CD4-positive, alpha-beta T cell treated with Interleukin-21 for 1 hour (primary cell): ENCODE measurements around the gene EED.
"Not testable (repeated sequence)": the region's sequence is repeated elsewhere in the genome, so short reads cannot be mapped to it uniquely, and the experiment has no call there.

Experiments
- DNase-seq: peaks from one replicate; pipeline ENCODE4 v3.0.0-alpha.2; 2020

Gene EED

DNA sequence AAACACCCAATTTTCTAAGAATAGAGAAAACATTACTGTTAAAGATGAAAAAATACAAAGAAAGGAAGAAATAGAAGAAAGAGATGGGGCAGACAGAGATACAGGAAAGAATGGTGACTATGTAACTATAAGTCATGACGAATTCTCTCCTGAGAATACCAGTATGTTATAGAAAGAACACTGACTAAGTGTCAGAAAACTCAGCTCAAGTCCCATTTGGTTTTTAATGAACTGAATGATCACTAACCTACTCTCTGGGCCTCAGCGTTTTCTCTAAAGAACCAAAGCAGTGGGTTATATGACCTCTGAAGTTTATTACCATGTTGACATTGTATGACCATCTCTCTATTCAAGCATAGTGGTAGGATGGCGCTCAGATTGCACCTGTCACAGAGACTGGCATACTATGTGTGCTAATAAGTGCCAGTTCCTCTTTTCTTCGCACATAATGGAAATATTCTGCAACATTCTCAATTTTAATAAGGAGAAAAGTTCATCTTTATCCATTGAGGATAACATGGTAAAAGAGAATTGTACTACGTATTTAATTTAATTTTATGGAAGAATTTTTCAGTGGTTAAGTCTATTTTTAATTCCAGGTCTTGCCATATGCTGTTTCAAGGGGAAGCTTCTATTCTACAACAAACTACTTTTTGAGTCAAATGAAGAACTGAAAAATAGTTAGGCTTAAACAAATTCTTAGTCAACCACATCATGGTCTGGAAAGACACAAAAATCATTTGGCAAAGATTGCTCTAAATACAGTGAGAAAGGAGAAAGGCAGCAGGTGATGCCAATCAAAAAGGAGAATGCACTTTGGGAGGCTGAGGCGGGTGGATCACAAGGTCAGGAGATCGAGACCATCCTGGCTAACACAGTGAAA is 25.0 kb upstream of the EED start:
- DNase-seq, result no peak

DNA sequence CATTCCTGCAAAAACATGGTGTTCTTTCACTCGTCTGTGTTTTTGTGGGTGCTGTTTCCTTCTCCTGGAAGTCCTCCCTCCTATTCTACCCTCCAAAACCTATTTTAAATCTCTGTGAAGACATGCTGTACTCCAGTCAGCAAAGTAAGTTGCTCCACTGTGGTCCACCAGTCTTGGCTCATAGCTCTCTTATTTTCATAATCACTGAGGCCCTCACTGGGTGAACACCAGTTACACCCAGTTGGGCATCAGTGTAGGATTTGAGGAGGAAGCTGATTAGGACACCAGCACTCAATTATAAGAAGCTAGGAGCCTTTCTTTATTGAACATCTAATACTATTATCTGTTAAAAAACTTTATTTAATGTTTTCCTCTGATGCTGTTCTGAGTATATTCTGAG is 23.9 kb upstream of the EED start:
- DNase-seq, result no peak

DNA sequence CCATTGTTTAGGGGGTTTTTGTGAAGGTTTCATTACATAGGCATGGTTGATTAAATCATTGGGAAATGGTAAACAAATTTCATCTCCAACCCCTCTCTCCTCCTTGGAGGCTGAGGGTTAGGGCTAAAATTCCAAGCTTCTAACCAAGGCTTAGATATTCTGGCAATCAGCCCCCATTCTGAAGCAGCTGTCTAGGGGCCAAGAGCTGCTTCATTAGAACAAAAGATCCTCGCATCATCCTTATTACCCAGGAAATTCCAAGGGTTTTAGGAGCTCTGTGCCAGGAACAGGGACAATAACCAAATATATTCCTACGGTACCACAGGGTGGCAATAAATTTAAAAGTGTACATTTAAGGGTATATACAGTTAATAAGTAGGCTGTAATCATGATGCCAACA is 22.5 kb upstream of the EED start:
- DNase-seq, result no peak

DNA sequence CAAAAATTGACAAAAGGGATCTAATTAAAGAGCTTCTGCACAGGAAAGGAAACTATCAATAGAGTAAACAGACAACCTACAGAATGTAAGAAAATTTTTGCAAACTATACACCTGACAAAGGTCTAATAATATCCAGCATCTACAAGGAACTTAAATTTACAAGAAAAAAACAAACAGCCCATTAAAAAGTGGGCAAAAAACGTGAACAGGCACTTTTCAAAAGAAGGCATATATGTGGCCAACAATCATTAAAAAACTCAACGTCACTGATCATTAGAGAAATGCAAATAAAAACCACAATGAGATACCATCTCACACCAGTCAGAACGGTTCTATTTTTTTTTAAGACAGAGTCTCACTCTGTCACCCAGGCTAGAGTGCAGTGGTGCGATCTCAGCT is 20.0 kb upstream of the EED start:
- not testable (repeated sequence) for DNase-seq

DNA sequence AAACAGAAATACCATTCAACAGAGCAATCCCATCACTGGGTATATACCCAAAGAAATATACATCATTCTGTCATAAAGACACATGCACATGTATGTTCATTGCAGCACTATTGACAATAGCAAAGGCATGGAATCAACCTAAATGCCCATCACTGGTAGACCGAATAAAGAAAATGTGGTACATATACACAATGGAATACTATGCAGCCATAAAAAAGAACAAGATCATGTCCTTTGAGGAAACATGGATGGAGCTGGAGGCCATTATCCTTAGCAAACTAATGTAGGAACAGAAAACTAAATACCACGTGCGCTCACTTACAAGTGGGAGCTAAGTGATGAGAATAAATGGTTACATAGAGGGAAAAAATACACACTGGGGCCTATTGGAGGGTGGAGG is 19.2 kb upstream of the EED start:
- not testable (repeated sequence) for DNase-seq

DNA sequence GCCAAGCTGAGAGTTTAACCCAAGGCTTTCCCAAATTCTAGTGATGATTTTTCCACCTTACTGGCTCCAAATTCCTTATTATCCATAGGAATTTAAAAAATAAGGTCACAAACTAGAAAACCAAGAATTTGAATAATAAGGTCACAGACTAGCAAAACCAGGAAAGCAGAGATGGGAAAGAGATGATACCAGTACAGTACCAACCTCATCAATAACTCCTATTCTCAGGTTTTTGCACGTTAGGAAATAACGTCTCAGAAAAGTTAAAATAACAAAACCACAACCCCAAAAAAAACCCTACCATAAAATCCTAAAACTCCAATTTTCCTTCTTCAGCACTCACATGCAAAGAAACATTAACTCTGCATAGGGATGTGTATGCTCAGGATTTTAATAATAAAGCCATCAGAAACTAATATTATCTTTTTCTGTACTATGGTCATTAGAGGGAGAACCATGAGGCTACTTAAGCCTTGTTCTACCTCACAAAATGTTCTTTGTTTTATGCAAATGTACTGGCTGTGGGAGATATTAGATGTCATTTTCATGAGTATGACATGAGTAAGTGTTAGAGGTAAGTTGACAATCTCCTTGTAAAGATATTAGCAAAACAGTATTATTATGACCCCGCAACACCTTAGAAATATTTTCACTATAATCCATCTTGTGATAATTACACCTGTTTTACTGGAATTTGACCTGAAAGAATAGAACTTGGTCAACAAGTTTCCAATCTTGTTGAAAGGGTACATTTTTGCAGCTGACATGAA is 16.1 kb upstream of the EED start:
- no peak for DNase-seq

DNA sequence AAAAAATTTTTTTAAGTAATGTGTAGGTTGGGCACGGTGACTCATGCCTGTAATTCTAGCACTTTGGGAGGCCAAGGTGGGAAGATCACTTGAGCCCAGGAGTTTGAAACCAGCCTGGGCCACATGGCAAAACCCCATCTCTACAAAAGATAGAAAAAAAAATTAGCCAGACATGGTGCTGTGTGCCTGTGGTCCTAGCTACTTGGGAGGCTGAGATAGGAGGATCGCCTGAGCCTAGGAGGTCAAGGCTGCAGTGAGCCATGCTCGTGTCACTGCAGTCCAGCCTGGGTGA is 15.6 kb upstream of the EED start:
- DNase-seq, result not testable (repeated sequence)

DNA sequence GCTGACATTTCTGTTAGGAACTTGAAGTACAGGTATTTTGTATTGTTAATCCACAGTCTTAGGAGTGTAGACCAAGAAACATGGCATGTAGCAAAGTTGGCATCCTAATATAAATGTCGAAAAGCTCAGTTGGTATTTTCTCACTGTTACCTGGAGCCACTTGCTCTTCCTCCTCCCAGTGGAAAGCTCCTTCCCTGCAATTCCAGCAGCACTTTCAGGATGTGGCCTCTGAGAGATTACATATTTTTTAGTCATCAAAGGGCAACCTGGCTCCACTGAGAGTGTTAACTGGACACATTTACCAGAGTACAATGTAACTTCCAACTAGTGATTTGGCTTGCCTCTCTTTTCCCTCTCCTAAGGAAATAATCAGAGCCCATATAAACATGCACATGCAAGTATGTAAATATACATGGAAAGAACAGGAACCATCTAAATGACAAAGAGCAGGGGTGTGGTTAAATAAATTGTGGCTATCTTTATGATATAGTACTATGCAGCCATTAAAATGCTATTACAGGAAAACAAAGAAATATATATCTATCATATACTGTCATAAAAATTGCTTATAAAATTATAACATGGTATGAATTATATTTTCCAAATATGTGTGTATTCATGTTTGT is 14.3 kb upstream of the EED start:
- no peak for DNase-seq

DNA sequence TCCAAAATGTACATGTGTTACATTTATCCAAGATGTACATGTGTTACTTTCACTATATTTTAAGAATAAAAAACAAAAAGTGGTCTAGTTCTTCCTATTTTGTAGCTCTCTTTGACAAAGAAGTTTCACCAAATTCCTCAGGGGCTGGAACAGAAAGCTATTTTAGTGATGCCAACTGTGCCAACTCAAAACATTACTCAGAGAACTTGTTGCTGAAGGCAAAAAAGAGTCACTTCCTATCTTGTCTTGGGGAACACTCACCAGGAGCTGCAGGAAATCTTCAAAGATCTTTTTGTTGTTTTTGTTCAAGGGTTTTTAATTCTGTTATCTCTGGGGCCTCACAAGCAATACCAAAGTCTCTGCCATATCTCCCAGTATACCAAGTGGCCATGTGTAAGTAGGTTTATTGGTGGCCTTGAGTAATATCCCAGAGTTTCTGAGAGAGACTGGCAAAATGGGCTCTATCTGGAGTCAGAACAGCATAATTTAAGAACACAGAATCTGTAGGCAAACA is 13.6 kb upstream of the EED start:
- DNase-seq, result no peak

DNA sequence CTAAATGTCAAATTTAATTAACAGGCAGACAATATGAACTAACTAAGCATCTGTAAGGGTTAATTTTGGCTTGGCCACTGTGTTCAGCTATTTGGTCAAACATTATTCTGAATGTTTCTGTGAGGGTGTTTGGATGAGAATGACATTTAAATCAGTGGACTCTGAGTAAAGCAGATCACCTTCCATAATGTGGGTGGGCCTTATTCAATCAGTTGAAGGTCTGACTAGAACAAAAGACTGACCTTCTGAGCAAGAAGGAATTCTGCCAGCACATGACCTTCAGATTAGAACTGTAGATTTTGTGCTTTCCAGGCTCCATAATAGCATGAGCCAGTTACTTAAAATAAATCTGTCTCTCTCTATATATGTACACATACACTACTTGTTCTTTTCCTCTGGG is 12.0 kb upstream of the EED start:
- DNase-seq, result no peak

DNA sequence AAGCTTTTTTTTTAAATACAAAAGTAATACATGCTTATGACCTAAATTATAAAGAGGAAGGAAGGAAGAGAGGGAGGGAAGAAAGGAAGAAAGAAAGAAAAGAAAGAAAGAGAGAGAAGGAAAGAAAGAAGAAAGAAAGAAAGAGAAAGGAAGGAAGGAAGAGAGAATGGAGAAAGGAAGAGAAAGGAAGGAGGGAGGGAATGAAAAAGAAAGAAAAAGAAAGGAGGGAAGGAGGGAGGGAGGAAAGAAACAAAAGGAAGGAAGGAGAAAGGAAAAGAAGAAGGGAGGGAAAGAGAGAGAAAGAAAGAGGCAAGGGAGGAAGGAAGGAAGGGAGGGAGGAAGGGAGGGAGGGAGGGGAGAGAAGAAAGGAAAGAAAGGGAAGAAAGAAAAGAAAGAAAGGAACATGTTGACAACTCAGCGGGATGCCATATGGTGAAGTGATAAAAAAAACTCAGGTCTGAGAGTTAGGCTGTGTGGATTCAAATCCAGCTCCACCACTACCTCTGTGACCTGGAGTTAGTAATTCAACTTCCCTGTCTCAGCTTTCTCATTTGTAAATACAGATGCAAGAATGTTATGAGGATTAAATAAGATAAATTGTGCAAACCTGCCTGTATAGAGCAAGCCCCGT is 9.6 kb upstream of the EED start:
- DNase-seq, result no peak

DNA sequence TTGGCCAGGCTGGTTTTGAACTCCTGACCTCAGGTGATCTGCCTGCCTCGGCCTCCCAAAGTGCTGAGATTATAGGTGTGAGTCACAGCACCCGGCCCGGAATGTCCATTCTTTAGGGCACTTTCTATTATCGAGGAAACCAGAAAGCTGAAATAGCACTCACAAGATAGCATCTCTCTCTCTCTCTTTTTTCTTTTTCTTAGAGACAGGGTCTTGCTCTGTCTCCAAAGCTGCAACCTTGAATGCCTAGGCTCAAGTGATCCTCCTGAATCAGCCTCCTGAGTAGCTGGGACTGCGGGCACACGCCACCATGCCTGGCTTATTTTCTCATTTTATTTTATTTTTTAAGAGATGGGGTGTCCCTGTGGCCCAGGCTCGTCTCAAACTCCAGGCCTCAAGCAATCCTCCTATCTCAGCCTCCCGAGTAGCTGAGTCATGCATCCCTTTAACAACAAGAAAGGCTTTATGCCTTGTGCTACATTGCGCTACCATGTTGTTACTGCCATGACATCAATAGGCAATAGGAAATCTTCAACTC is 7.2 kb upstream of the EED start:
- no peak for DNase-seq

DNA sequence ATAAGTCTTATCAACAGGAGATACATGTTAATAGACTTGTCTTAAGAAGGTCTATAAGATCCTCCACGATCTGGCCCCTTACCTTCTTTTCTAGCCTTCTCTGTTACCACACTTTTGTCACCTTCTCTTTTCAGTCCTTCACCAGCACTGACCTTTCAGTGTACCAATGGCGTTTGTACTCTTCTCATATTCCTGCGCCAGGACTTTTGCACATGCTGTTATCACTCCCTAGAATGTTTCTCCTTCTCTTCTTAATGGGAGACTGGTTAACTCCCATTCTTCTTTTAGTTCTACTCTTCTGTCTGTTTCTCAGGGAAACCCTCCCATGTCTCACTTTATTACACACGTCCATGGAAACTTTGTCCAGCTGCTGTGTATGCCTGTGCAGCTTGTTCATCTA is 4.4 kb upstream of the EED start:
- DNase-seq, result no peak

DNA sequence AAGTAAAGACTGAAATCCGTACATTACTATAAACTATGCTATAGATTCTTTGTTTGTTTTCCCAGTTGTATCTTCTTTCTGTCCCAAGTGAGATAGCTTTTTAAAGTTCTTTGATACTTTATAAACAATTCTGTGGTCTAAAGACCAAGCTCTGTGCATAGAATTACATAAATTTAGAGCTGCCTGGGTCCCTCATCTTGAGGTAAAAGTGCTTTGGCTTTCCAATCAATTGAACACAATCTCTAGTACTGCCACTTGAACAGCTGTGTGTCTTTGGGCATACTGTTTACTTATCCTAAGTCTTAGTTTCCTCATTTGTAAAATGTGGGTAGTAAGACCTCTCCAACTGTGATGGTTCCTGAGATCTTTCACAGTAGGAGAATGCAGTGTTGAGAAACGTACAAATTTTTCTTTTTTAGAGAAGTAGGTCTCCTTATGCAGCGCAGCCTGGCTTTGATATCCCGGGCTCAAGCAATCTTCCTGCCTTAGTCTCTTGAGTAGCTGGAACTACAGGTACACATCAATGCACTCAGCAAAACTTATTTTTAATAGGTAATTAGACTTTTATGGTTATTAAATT is 2.5 kb upstream of the EED start:
- no peak for DNase-seq

DNA sequence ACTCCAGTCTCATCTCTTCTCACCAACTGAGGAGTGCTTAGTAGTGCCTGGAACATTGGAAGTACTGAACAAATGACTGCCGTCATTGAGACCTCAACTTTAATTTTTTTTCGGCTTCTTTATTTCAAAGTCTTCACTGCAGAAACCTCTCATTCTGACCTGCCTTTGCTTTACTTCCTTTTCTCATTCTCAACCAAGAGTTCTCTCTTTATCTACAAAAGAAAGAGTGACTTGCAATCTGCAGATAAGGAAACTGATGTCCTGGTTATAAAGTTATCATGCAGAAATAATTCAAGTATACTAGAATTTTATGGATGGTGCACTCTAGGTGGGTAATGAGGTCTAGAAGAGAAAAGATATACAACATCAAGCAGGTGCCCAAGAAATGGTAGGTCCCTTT is 1.2 kb upstream of the EED start:
- no peak for DNase-seq

DNA sequence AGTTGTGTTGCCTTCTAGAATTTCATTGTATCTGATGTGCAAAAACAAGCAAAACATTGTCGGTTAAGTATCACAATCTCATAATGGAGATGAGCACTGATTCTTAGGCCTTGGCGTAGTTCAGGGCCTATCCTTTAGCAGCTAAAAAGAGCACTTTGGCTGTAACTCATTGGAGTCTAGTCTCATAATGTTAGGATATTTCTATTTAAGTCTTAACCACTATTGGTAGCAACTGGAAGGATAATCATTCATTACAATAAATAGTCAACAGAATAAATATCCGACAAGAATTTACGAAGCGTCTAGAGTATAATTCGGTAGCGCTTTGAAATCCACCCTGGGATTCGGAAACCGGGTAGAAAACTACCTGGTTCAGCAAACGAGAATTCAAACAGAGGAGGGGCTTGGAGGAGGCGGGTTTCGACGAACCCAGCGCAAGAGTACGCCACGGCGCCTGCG is 461 bp upstream of the EED start:
- peak; percentile 91 for DNase-seq

DNA sequence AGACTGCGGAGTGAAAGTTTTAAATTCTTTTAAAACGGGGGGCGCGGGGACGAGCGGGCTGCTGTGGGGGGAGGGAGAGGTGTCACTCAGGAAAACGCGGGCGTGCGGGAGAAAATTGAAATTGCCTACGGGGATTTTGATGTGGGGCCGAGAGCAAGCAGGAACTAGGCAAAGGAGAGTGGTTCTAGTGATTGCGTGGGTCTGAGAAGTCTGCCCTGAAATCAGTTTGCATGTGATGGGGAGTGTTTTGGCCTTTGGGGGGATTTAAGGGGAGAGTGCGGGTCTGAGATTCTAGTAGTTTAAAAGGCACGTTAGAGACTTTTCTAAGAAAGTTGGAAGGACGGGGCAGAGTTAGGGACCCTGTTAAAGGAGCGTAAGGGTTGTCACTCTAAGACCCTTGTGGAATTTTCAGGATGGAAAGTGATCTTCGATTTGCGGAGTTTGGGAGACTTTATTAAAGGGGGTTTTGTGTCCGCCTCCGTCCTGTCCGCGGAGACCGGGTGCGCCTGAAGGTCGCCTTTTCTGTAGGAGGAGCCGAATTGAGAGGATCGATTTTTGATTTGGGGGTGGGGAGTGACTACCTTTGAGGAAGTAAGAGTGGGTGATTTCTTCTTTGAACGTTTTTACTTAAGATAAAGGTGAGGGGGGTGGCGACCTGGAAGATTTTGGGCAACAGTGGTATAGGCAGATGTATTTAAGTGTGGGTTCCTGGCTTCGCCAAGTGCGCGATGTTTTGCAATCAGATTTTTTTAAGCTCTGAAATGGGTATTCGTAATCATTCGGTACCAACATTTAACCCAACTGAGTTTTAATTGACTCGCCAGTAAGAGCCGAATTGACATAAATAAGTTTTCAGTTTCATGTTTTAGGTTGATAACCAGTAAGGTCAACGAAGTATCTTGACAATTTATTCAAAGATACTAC is 1.1 kb downstream of the EED start:
- DNase-seq, result peak; percentile 51

DNA sequence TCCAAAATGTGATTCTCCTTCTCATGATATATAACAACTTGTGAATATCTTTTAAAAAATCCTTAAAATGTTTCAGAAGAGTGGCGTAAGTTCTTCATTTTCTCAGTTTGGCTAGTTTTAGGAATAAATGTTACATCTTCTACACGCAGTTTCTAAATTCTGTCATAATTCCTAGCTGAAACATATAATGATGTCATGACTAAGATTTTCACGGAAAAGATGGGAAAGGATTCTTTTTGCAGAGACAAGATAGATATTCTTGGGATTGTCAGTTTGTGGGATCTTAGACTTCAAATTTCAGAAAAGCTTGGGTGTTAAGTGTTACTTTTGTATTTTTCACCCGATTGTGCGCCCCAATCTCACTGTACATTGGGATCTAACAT is 1.7 kb downstream of the EED start:
- DNase-seq, result no peak

DNA sequence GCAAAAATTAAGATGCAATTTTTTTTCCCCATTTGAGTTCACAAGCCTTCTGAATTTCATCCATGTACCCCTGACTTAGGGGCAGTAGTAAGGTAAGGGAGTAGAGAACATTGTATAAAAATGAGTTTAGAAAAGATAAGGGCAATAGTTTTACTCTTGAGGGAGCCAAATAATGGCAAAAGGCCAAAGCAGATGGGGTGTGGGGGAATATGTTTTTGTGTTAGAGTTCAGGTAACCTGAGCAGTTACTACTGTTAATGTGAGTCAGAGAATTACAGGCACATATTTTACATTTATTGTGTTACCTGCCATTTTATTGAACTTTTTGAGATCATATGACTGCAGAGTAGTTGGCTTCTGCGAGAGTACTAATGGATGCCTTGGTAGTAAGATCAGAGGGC is 3.1 kb downstream of the EED start:
- DNase-seq, result peak; percentile 6

DNA sequence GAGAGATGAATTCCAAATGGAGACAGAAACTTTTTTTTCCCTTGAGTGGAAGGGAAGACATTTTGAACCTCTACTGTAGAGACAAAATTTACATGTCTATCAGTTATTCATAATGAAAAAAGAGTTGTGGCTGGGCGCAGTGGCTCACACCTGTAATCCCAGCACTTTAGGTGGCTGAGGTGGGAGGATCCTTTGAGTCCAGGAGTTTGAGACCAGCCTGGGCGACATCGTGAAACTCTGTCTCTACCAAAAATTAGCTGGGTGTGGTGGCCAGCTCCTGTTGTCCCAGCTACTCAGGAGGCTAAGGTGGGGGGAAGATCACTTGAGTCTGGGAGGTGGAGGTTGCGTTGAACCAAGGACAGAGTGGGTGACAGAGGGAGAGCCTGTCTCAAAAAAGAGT is 4.1 kb downstream of the EED start:
- DNase-seq, result peak; percentile 5

DNA sequence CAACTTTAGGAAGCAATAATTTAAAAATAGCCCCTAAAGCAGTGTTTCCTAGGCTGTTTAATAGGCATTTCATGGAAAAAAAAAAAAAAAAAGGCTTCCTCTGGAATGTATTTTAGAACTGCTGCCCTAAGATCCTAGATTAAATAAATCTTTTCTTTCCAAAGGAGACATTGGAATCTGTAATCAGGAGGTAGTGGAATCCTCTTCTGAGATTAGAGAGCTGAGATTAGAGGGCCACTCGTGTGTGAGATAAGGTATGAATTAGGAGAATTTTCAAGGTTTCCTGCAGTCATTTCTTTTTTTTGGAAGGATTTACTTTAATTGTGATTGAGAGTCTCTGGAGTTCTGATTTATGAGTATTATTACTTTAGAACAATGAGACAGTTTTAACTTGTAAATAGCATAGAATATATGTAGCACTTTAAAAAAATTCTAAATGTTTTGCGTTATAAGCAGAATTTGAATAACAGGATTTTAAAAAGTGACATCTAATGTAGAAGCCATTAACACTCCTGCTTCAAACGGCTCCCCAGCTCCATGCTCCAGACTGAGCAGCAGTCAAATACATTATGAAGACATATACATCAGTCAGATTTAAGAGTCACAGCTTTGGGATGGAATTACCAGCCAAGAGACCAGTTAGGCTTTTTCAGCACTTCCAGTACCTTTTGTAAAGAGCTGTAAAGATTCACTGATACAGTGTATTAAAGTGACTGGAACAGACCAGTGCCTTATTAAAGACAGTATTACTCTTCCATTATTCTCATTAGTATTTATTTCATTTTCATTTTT is 5.0 kb downstream of the EED start:
- no peak for DNase-seq
